Ovary (tissue), 3 donors: ENCODE results near the gene TMEM95.

Experiments used
- CTCF ChIP-seq, 3 donors: fragments of 450-650 bp in 2 of 3; fragments of 200-600 bp in 1 of 3; IDR thresholded peaks; one replicate each; pipeline versions ENCODE4 v1.5.1 to v1.8.0; 2016 to 2022; ENCODE audit warnings: antibody characterized with exemption in 3 of 3, mild to moderate bottlenecking in 1 of 3
- POLR2A ChIP-seq: fragments of 450-650 bp; IDR thresholded peaks from one replicate; pipeline ENCODE4 v1.6.1; 2017; ENCODE audit warnings: antibody characterized with exemption, mild to moderate bottlenecking, moderate library complexity
- donor health status: DM: no; HTN: no; CAD: no.

GRCh38 chr17:7370853-7371252, 15.9 kb downstream of the TMEM95 start:
- TF ChIP-seq CTCF (IDR thresholded peaks at IDR 0.05) (no peak), POLR2A (no peak)
